ENCODE measurements around the gene XRCC4.
"Not testable (repeated sequence)": the region's sequence is repeated elsewhere in the genome, so short reads cannot be mapped to it uniquely, and the experiment has no call there.

Gene XRCC4

GRCh38 chr5:83118471-83118870 lies 41.1 kb downstream of the XRCC4 start:
- peak; percentile 24 for DNase-seq (ENCODE audit: low read depth)

GRCh38 chr5:83118976-83119375 lies 41.6 kb downstream of the XRCC4 start:
- DNase-seq (ENCODE audit: low read depth): no peak

GRCh38 chr5:83124593-83124992 lies 47.2 kb downstream of the XRCC4 start:
- no peak for DNase-seq (ENCODE audit: low read depth)

GRCh38 chr5:83125560-83125959 lies 48.2 kb downstream of the XRCC4 start:
- no peak for DNase-seq (ENCODE audit: low read depth)

- no peak for DNase-seq (ENCODE audit: low read depth)
Observed at GRCh38 chr5:83126501-83126900, 49.2 kb downstream of the XRCC4 start.

GRCh38 chr5:83133797-83134196 lies 56.5 kb downstream of the XRCC4 start:
- DNase-seq (ENCODE audit: low read depth): no peak

GRCh38 chr5:83142526-83142925 lies 65.2 kb downstream of the XRCC4 start:
- DNase-seq (ENCODE audit: low read depth): no peak

- peak; percentile 60 for DNase-seq (ENCODE audit: low read depth)
Observed at GRCh38 chr5:83145241-83145640, 67.9 kb downstream of the XRCC4 start.

GRCh38 chr5:83145882-83146331 lies 68.6 kb downstream of the XRCC4 start:
- DNase-seq (ENCODE audit: low read depth): peak; percentile 15

GRCh38 chr5:83146441-83146840 lies 69.1 kb downstream of the XRCC4 start:
- DNase-seq (ENCODE audit: low read depth): no peak

GRCh38 chr5:83147593-83147992 lies 70.2 kb downstream of the XRCC4 start:
- DNase-seq (ENCODE audit: low read depth): no peak

GRCh38 chr5:83148370-83148769 lies 71.0 kb downstream of the XRCC4 start:
- no peak for DNase-seq (ENCODE audit: low read depth)

- DNase-seq (ENCODE audit: low read depth): peak; percentile 44
Observed at GRCh38 chr5:83149671-83150070, 72.3 kb downstream of the XRCC4 start.

- peak; percentile 10 for DNase-seq (ENCODE audit: low read depth)
Observed at GRCh38 chr5:83151821-83152220, 74.5 kb downstream of the XRCC4 start.

- DNase-seq (ENCODE audit: low read depth): not testable (repeated sequence)
Observed at GRCh38 chr5:83152996-83153395, 75.6 kb downstream of the XRCC4 start.

GRCh38 chr5:83156001-83156400 lies 78.7 kb downstream of the XRCC4 start:
- no peak for DNase-seq (ENCODE audit: low read depth)

- no peak for DNase-seq (ENCODE audit: low read depth)
Observed at GRCh38 chr5:83157163-83157562, 79.8 kb downstream of the XRCC4 start.

GRCh38 chr5:83162601-83163000 lies 85.3 kb downstream of the XRCC4 start:
- DNase-seq (ENCODE audit: low read depth): no peak

GRCh38 chr5:83167538-83167937 lies 90.2 kb downstream of the XRCC4 start:
- DNase-seq (ENCODE audit: low read depth): no peak

- no peak for DNase-seq (ENCODE audit: low read depth)
Observed at GRCh38 chr5:83169571-83170337, 92.4 kb downstream of the XRCC4 start.

- no peak for DNase-seq (ENCODE audit: low read depth)
Observed at GRCh38 chr5:83172011-83172410, 94.7 kb downstream of the XRCC4 start.

GRCh38 chr5:83172655-83173054 lies 95.3 kb downstream of the XRCC4 start:
- DNase-seq (ENCODE audit: low read depth): no peak

GRCh38 chr5:83173826-83174225 lies 96.5 kb downstream of the XRCC4 start:
- no peak for DNase-seq (ENCODE audit: low read depth)

GRCh38 chr5:83177803-83178202 lies 100.5 kb downstream of the XRCC4 start:
- DNase-seq (ENCODE audit: low read depth): no peak
